ENCODE results near the gene INPP4B.

Gene INPP4B

GRCh38 chr4:142329313-142329712 is 516.8 kb downstream of the INPP4B start:
- H3K4me1 ChIP-seq (ENCODE audit: control insufficient read depth, insufficient read depth, low read length) = peaks cover 2% of the 10 kb centered on the region
- H3K4me3 ChIP-seq (ENCODE audit: low read length) = no peak overlapping the region
- H3K9ac ChIP-seq (ENCODE audit: low read depth, low read length) = no peak overlapping the region
- H3K4me2 ChIP-seq (ENCODE audit: low read length) = no peak overlapping the region
- H3K27me3 ChIP-seq (ENCODE audit: control insufficient read depth, insufficient read depth, low read length) = no peaks in the 10 kb centered on the region
- H3K9me3 ChIP-seq (replicated peaks; ENCODE audit: low read length) = no peaks in the 10 kb centered on the region
- H3K36me3 ChIP-seq (ENCODE audit: insufficient read depth, low read length) = no peaks in the 10 kb centered on the region

DNA sequence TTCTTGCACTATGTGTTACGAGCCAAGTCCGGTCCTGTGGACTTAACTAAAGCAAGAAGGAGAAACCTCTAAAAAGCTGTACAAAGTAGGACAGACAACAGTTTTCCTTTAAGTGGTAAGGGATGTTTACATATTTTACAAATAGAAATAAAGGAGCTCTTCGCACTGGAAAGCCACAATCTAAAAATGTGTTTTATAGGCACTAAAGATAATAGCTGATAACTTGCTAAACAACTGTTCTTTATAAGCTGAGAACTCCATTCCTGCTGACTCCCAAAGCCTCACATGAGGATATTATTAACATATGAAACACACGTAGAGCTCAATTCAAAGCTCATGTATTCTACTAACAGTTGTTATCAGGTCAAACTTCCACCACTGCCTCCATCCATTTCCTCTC is 519.9 kb downstream of the INPP4B start:
- Histone ChIP-seq H3K4me2 (ENCODE audit: low read length) (no peak overlapping the region), H3K4me1 (ENCODE audit: control insufficient read depth, insufficient read depth, low read length) (peaks cover 2% of the 10 kb centered on the region), H3K4me3 (ENCODE audit: low read length) (no peak overlapping the region), H3K27me3 (ENCODE audit: control insufficient read depth, insufficient read depth, low read length) (no peaks in the 10 kb centered on the region), H3K9me3 (replicated peaks; ENCODE audit: low read length) (no peaks in the 10 kb centered on the region), H3K36me3 (ENCODE audit: insufficient read depth, low read length) (no peaks in the 10 kb centered on the region), H3K9ac (ENCODE audit: low read depth, low read length) (no peak overlapping the region)

- no peaks in the 10 kb centered on the region for H3K9me3 ChIP-seq (replicated peaks; ENCODE audit: low read length)
- H3K9ac ChIP-seq (ENCODE audit: low read depth, low read length) = no peak overlapping the region
- no peaks in the 10 kb centered on the region for H3K27me3 ChIP-seq (ENCODE audit: control insufficient read depth, insufficient read depth, low read length)
- no peak overlapping the region for H3K4me3 ChIP-seq (ENCODE audit: low read length)
- no peaks in the 10 kb centered on the region for H3K36me3 ChIP-seq (ENCODE audit: insufficient read depth, low read length)
- H3K4me2 ChIP-seq (ENCODE audit: low read length) = no peak overlapping the region
- H3K4me1 ChIP-seq (ENCODE audit: control insufficient read depth, insufficient read depth, low read length) = peaks cover 2% of the 10 kb centered on the region
Observed at GRCh38 chr4:142324572-142324971, 521.5 kb downstream of the INPP4B start.

GRCh38 chr4:142322996-142323395 is 523.1 kb downstream of the INPP4B start:
- Histone ChIP-seq H3K9ac (ENCODE audit: low read depth, low read length) (no peak overlapping the region), H3K9me3 (replicated peaks; ENCODE audit: low read length) (no peaks in the 10 kb centered on the region), H3K27me3 (ENCODE audit: control insufficient read depth, insufficient read depth, low read length) (no peaks in the 10 kb centered on the region), H3K4me2 (ENCODE audit: low read length) (no peak overlapping the region), H3K4me3 (ENCODE audit: low read length) (no peak overlapping the region), H3K36me3 (ENCODE audit: insufficient read depth, low read length) (no peaks in the 10 kb centered on the region), H3K4me1 (ENCODE audit: control insufficient read depth, insufficient read depth, low read length) (no peaks in the 10 kb centered on the region)

GRCh38 chr4:142318280-142318679 is 527.8 kb downstream of the INPP4B start:
- no peaks in the 10 kb centered on the region for H3K9me3 ChIP-seq (replicated peaks; ENCODE audit: low read length)
- no peaks in the 10 kb centered on the region for H3K27me3 ChIP-seq (ENCODE audit: control insufficient read depth, insufficient read depth, low read length)
- no peak overlapping the region for H3K4me3 ChIP-seq (ENCODE audit: low read length)
- H3K4me2 ChIP-seq (ENCODE audit: low read length) = no peak overlapping the region
- H3K36me3 ChIP-seq (ENCODE audit: insufficient read depth, low read length) = peaks cover 6% of the 10 kb centered on the region
- no peak overlapping the region for H3K9ac ChIP-seq (ENCODE audit: low read depth, low read length)
- H3K4me1 ChIP-seq (ENCODE audit: control insufficient read depth, insufficient read depth, low read length) = no peaks in the 10 kb centered on the region

DNA sequence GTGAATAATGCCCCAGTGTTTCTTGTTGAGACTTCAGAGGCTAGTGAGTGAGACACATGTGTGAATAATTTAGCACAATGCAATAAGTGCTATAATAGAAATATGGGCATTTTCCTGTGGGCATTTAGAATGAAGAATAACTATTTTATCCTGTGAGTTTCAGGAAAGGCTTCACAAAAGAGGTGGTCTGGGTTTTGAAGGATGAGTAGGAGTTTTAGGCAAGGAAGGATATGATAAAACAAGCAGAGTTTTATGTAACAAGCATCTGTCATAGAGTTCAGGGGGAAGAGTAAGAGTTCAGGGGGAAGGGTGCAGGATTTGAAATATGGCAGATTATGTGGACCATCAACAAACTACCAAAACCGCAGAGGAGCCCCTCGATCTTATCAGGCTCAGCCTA is 529.2 kb downstream of the INPP4B start:
- Histone ChIP-seq H3K4me3 (ENCODE audit: low read length) (no peak overlapping the region), H3K9me3 (replicated peaks; ENCODE audit: low read length) (no peaks in the 10 kb centered on the region), H3K27me3 (ENCODE audit: control insufficient read depth, insufficient read depth, low read length) (no peaks in the 10 kb centered on the region), H3K9ac (ENCODE audit: low read depth, low read length) (no peak overlapping the region), H3K4me1 (ENCODE audit: control insufficient read depth, insufficient read depth, low read length) (no peaks in the 10 kb centered on the region), H3K36me3 (ENCODE audit: insufficient read depth, low read length) (peaks cover 20% of the 10 kb centered on the region), H3K4me2 (ENCODE audit: low read length) (no peak overlapping the region)

GRCh38 chr4:142316025-142316424 is 530.1 kb downstream of the INPP4B start:
- Histone ChIP-seq H3K36me3 (ENCODE audit: insufficient read depth, low read length) (peaks cover 25% of the 10 kb centered on the region), H3K4me2 (ENCODE audit: low read length) (no peak overlapping the region), H3K4me1 (ENCODE audit: control insufficient read depth, insufficient read depth, low read length) (no peaks in the 10 kb centered on the region), H3K4me3 (ENCODE audit: low read length) (no peak overlapping the region), H3K27me3 (ENCODE audit: control insufficient read depth, insufficient read depth, low read length) (no peaks in the 10 kb centered on the region), H3K9me3 (replicated peaks; ENCODE audit: low read length) (no peaks in the 10 kb centered on the region), H3K9ac (ENCODE audit: low read depth, low read length) (no peak overlapping the region)

- no peaks in the 10 kb centered on the region for H3K9me3 ChIP-seq (replicated peaks; ENCODE audit: low read length)
- H3K4me3 ChIP-seq (ENCODE audit: low read length) = no peak overlapping the region
- H3K4me1 ChIP-seq (ENCODE audit: control insufficient read depth, insufficient read depth, low read length) = no peaks in the 10 kb centered on the region
- peaks cover 25% of the 10 kb centered on the region for H3K36me3 ChIP-seq (ENCODE audit: insufficient read depth, low read length)
- H3K27me3 ChIP-seq (ENCODE audit: control insufficient read depth, insufficient read depth, low read length) = no peaks in the 10 kb centered on the region
- no peak overlapping the region for H3K4me2 ChIP-seq (ENCODE audit: low read length)
- no peak overlapping the region for H3K9ac ChIP-seq (ENCODE audit: low read depth, low read length)
Observed at GRCh38 chr4:142314686-142315085, 531.4 kb downstream of the INPP4B start.

DNA sequence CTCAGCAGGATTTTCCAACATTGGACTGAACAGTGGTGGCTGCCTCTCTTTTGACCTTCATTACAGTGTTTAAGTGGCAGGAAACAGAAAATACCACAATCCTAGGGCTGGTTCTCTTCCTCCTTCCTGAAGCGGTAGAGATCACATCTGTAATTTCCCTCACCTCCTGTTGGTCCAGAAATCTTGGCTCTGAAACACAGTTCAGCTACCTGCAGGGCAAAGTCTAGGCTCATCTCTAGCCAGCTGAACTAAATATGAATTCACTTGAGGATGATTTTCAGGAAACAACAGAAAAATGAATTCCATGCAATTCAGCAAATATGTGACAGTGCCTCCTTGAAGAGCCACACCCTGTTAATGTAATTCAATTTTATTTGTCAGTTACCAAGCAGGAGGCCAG is 531.9 kb downstream of the INPP4B start:
- no peak overlapping the region for H3K4me2 ChIP-seq (ENCODE audit: low read length)
- H3K9me3 ChIP-seq (replicated peaks; ENCODE audit: low read length) = no peaks in the 10 kb centered on the region
- no peaks in the 10 kb centered on the region for H3K27me3 ChIP-seq (ENCODE audit: control insufficient read depth, insufficient read depth, low read length)
- H3K36me3 ChIP-seq (ENCODE audit: insufficient read depth, low read length) = peaks cover 25% of the 10 kb centered on the region
- no peak overlapping the region for H3K9ac ChIP-seq (ENCODE audit: low read depth, low read length)
- no peak overlapping the region for H3K4me3 ChIP-seq (ENCODE audit: low read length)
- no peaks in the 10 kb centered on the region for H3K4me1 ChIP-seq (ENCODE audit: control insufficient read depth, insufficient read depth, low read length)

- Histone ChIP-seq H3K4me1 (ENCODE audit: control insufficient read depth, insufficient read depth, low read length) (no peaks in the 10 kb centered on the region), H3K4me3 (ENCODE audit: low read length) (no peak overlapping the region), H3K9me3 (replicated peaks; ENCODE audit: low read length) (no peaks in the 10 kb centered on the region), H3K4me2 (ENCODE audit: low read length) (no peak overlapping the region), H3K9ac (ENCODE audit: low read depth, low read length) (no peak overlapping the region), H3K27me3 (ENCODE audit: control insufficient read depth, insufficient read depth, low read length) (no peaks in the 10 kb centered on the region), H3K36me3 (ENCODE audit: insufficient read depth, low read length) (peaks cover 25% of the 10 kb centered on the region)
Observed at GRCh38 chr4:142312391-142312790, 533.7 kb downstream of the INPP4B start.

DNA sequence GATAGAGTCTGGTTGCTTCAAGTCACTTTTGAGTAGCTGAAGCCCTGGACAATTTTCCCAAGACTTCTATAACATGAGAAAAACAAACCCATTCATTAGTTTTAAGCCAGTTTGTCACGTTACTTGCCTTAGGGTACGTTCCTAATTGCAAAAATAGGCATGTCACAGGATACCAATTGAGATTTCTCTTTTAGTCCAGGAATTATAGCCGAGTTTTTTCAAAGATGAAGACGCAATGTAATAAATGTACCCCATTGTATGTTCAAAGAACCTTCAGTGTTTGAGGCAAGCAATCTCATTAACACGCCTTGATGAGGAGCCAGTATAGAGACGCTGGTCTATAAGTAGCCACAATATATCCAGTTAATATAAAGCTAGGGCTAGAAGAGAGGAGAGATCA is 534.2 kb downstream of the INPP4B start:
- Histone ChIP-seq H3K36me3 (ENCODE audit: insufficient read depth, low read length) (peaks cover 25% of the 10 kb centered on the region), H3K9me3 (replicated peaks; ENCODE audit: low read length) (no peaks in the 10 kb centered on the region), H3K4me2 (ENCODE audit: low read length) (no peak overlapping the region), H3K4me1 (ENCODE audit: control insufficient read depth, insufficient read depth, low read length) (no peaks in the 10 kb centered on the region), H3K9ac (ENCODE audit: low read depth, low read length) (no peak overlapping the region), H3K4me3 (ENCODE audit: low read length) (no peak overlapping the region), H3K27me3 (ENCODE audit: control insufficient read depth, insufficient read depth, low read length) (no peaks in the 10 kb centered on the region)

DNA sequence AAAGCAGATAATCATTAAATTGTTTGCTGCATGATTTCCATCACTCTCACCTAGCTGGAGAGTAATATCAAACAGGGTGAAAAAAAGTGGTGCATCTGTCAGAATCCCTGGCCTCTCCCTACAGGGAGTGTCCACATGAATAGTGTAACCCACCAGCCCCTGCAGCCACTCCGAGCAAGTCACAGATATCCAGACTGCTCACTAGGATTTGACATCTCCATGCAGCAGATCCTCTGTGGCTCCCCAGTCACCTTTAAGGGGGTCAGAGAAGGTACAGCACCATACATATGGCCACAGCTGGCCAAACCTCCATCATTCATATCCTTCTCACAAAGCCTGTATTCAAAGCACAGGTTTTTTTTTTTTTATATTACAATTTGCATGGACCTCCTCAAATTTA is 536.3 kb downstream of the INPP4B start:
- H3K9ac ChIP-seq (ENCODE audit: low read depth, low read length) = no peak overlapping the region
- no peaks in the 10 kb centered on the region for H3K4me1 ChIP-seq (ENCODE audit: control insufficient read depth, insufficient read depth, low read length)
- H3K4me3 ChIP-seq (ENCODE audit: low read length) = no peak overlapping the region
- H3K36me3 ChIP-seq (ENCODE audit: insufficient read depth, low read length) = peaks cover 25% of the 10 kb centered on the region
- H3K27me3 ChIP-seq (ENCODE audit: control insufficient read depth, insufficient read depth, low read length) = no peaks in the 10 kb centered on the region
- H3K4me2 ChIP-seq (ENCODE audit: low read length) = no peak overlapping the region
- no peaks in the 10 kb centered on the region for H3K9me3 ChIP-seq (replicated peaks; ENCODE audit: low read length)
